Neuronal stem cell (in vitro differentiated cells): ENCODE data around the gene KAT2B. TPM values are rescaled to one million over a fixed set of nuclear protein-coding genes. Genes with fewer than 3 reads are reported as not detected.

ENCODE experiments used
- DNase-seq: peaks from one replicate; pipeline ENCODE4 v3.0.0-alpha.2; 2013; ENCODE audit warnings: low spot score
- H2AFZ ChIP-seq: one replicate; pipeline ENCODE4 v1.6.1; 2013; ENCODE audit warnings: mild to moderate bottlenecking, low read length, inconsistent platforms
- H2AK5ac ChIP-seq: 2 replicates; pipeline ENCODE4 v1.6.1; 2013; ENCODE audit warnings: low read depth, mild to moderate bottlenecking, inconsistent platforms, low read length, moderate library complexity, mixed read lengths
- H2BK120ac ChIP-seq: 2 replicates; pipeline ENCODE4 v1.6.1; 2013; ENCODE audit warnings: low read depth, mild to moderate bottlenecking, inconsistent platforms, low read length, moderate library complexity, mixed read lengths
- H2BK12ac ChIP-seq: one replicate; pipeline ENCODE4 v1.6.1; 2013; ENCODE audit warnings: low read length, inconsistent platforms
- H2BK15ac ChIP-seq: 2 replicates; pipeline ENCODE4 v1.6.1; 2013; ENCODE audit warnings: mild to moderate bottlenecking, low read length, inconsistent platforms, mixed read lengths
- H2BK5ac ChIP-seq: one replicate; pipeline ENCODE4 v1.6.1; 2013; ENCODE audit warnings: inconsistent platforms, mild to moderate bottlenecking, low read length, moderate library complexity
- H3K14ac ChIP-seq: one replicate; pipeline ENCODE4 v1.6.1; 2013; ENCODE audit warnings: low read length, inconsistent platforms
- H3K18ac ChIP-seq: 2 replicates; pipeline ENCODE4 v1.6.1; 2013; ENCODE audit warnings: low read length, inconsistent platforms
- H3K23ac ChIP-seq: 2 replicates; pipeline ENCODE4 v1.6.1; 2013; ENCODE audit warnings: low read depth, mild to moderate bottlenecking, mixed read lengths, low read length, inconsistent platforms; ENCODE audit not compliant: poor library complexity
- H3K27ac ChIP-seq: replicated peaks from 3 replicates; pipeline ENCODE4 v1.5.1; 2013; ENCODE audit warnings: low read length, inconsistent platforms
- H3K27me3 ChIP-seq, 3 experiments: 2 replicates each; pipeline ENCODE4 v1.6.1; 2013; ENCODE audit warnings: low read length in 3 of 3, mild to moderate bottlenecking in 2 of 3, inconsistent platforms in 1 of 3, low read depth in 1 of 3, mixed read lengths in 1 of 3, moderate library complexity in 1 of 3; ENCODE audit not compliant: control insufficient read depth in 3 of 3, insufficient read depth in 3 of 3
- H3K36me3 ChIP-seq, 2 donors: replicated peaks in 1 of 2; 2 replicates each; pipeline ENCODE4 v1.6.1; 2013; ENCODE audit warnings: low read length in 2 of 2; ENCODE audit not compliant: control insufficient read depth in 2 of 2, insufficient read depth in 2 of 2
- H3K4ac ChIP-seq: 2 replicates; pipeline ENCODE4 v1.6.1; 2013; ENCODE audit warnings: inconsistent platforms, mild to moderate bottlenecking, low read length, moderate library complexity
- H3K4me1 ChIP-seq, 2 donors: 1 replicate in 1 of 2; 2 replicates in 1 of 2; pipeline ENCODE4 v1.6.1; 2013; ENCODE audit warnings: low read length in 2 of 2, low read depth in 1 of 2; ENCODE audit not compliant: control insufficient read depth in 2 of 2, insufficient read depth in 1 of 2
- H3K4me2 ChIP-seq: one replicate; pipeline ENCODE4 v1.6.1; 2013; ENCODE audit warnings: mild to moderate bottlenecking, low read length, inconsistent platforms; ENCODE audit not compliant: insufficient read depth, poor library complexity, severe bottlenecking
- H3K4me3 ChIP-seq, 2 donors: 2 replicates each; pipeline ENCODE4 v1.5.1; 2013; ENCODE audit warnings: low read length in 2 of 2, mild to moderate bottlenecking in 2 of 2, inconsistent platforms in 1 of 2, moderate library complexity in 1 of 2
- H3K79me1 ChIP-seq: one replicate; pipeline ENCODE4 v1.6.1; 2013; ENCODE audit warnings: low read depth, mild to moderate bottlenecking, inconsistent platforms, low read length, moderate library complexity
- H3K9ac ChIP-seq: one replicate; pipeline ENCODE4 v1.6.1; 2013; ENCODE audit warnings: mild to moderate bottlenecking, low read depth, low read length, inconsistent platforms; ENCODE audit not compliant: poor library complexity
- H3K9me3 ChIP-seq, 2 donors: replicated peaks in 1 of 2; 2 replicates each; pipeline versions ENCODE3 to v1.6.1; 2013; ENCODE audit warnings: low read length in 2 of 2, mild to moderate bottlenecking in 2 of 2, inconsistent platforms in 1 of 2, low read depth in 1 of 2, mixed read lengths in 1 of 2, moderate library complexity in 1 of 2; ENCODE audit not compliant: control insufficient read depth in 2 of 2, insufficient read depth in 1 of 2
- H4K8ac ChIP-seq: one replicate; pipeline ENCODE4 v1.6.1; 2013; ENCODE audit warnings: low read depth, mild to moderate bottlenecking, inconsistent platforms, low read length, moderate library complexity
- H4K91ac ChIP-seq: one replicate; pipeline ENCODE4 v1.6.1; 2013; ENCODE audit warnings: low read length, low read depth, mild to moderate bottlenecking, inconsistent platforms; ENCODE audit not compliant: poor library complexity
- WGBS, 2 donors: extraction: QIAGEN DNeasy Blood & Tissue Kit; methylation state at CpG; one replicate each; pipeline ENCODE4 v1.1.7; 2013; ENCODE audit warnings: missing lambda C conversion rate in 2 of 2, mixed read lengths in 1 of 2; ENCODE audit not compliant: insufficient read length in 2 of 2, insufficient replicate concordance in 1 of 2; ENCODE audit errors: extremely low coverage in 2 of 2; 5-methylcytosine and 5-hydroxymethylcytosine counted together
- small RNA-seq: library from polyadenylated mRNA; stranded (forward); fragments of <200 nt; extraction: miRNeasy Mini kit (QIAGEN cat#:217004); gene quantifications from one replicate; pipeline ENCODE3, GENCODE V24; 2013; ENCODE audit not compliant: insufficient read depth

Gene KAT2B

GRCh38 chr3:20197775-20198174, 157.5 kb downstream of the KAT2B start:
- H3K4me1 ChIP-seq: peaks cover 0 to 3% of the 10 kb centered on the region in 2 donors
- H3K23ac ChIP-seq: no peak overlapping the region
- no peak overlapping the region for H3K18ac ChIP-seq
- no peak overlapping the region for H3K9ac ChIP-seq
- H3K27me3 ChIP-seq: peaks cover 0 to 3% (median 0%) of the 10 kb centered on the region in 3 experiments
- no CpG with 5 or more reads among the region's 3 CpGs for WGBS, 2 donors
- H2BK15ac ChIP-seq: no peak overlapping the region
- no peak overlapping the region for H3K14ac ChIP-seq
- no peak for DNase-seq
- no peak overlapping the region for H3K27ac ChIP-seq
- no peak overlapping the region for H2AK5ac ChIP-seq
- H4K8ac ChIP-seq: no peak overlapping the region
- H3K4me3 ChIP-seq: no peak overlapping the region
- H3K36me3 ChIP-seq: no peaks in the 10 kb centered on the region
- H2AFZ ChIP-seq: no peak overlapping the region
- H3K4me2 ChIP-seq: no peak overlapping the region
- no peak overlapping the region for H3K4ac ChIP-seq
- H4K91ac ChIP-seq: no peak overlapping the region
- no peak overlapping the region for H2BK120ac ChIP-seq
- no peak overlapping the region for H2BK12ac ChIP-seq
- H3K79me1 ChIP-seq: no peaks in the 10 kb centered on the region
- H3K9me3 ChIP-seq: no peaks in the 10 kb centered on the region
- H2BK5ac ChIP-seq: no peak overlapping the region

- no peaks in the 10 kb centered on the region for H3K79me1 ChIP-seq
- no peak overlapping the region for H4K91ac ChIP-seq
- H3K4me2 ChIP-seq: no peak overlapping the region
- H3K36me3 ChIP-seq: no peaks in the 10 kb centered on the region
- no peak overlapping the region for H3K9ac ChIP-seq
- H2AFZ ChIP-seq: no peak overlapping the region
- H2BK15ac ChIP-seq: no peak overlapping the region
- no peak overlapping the region for H2BK12ac ChIP-seq
- no peak overlapping the region for H3K14ac ChIP-seq
- no peak overlapping the region for H3K4ac ChIP-seq
- H4K8ac ChIP-seq: no peak overlapping the region
- no peak overlapping the region for H2AK5ac ChIP-seq
- H3K4me1 ChIP-seq: peaks cover 0 to 3% of the 10 kb centered on the region in 2 donors
- H2BK120ac ChIP-seq: no peak overlapping the region
- no peak overlapping the region for H2BK5ac ChIP-seq
- H3K27me3 ChIP-seq: no peaks in the 10 kb centered on the region
- H3K18ac ChIP-seq: no peak overlapping the region
- H3K4me3 ChIP-seq: no peak overlapping the region
- no peak overlapping the region for H3K27ac ChIP-seq
- no peaks in the 10 kb centered on the region for H3K9me3 ChIP-seq
- no peak overlapping the region for H3K23ac ChIP-seq
- no peak for DNase-seq
These were observed 160.9 kb downstream of the KAT2B start for GRCh38 chr3:20201143-20201542.

Small RNA genes within 50 kb of the gene (small RNA-seq; reads per million reads assigned to genes)
- 2.4 reads per million for gene MIR3135A
- not detected for gene RNU4-85P
- not detected for gene RPL39P18
